SK-N-SH (cell line): Measurements from ENCODE around the gene BMI1.

Source experiments
- CTCF ChIP-seq: fragments of 200-600 bp; sonication (generic); IDR thresholded peaks from 2 replicates; pipeline ENCODE4 v1.6.1; 2017; ENCODE audit warnings: antibody characterized with exemption, mild to moderate bottlenecking, moderate library complexity
- ELF1 ChIP-seq: IDR thresholded peaks from 2 replicates; pipeline ENCODE4 v1.4.0; 2012
- EZH2phosphoT487 ChIP-seq: fragments of 200-600 bp; sonication (generic); IDR thresholded peaks from 2 replicates; pipeline ENCODE4 v1.6.1; 2017; ENCODE audit warnings: low read depth, mixed run types, mild to moderate bottlenecking, antibody characterized with exemption, moderate library complexity, borderline replicate concordance
- GABPA ChIP-seq: IDR thresholded peaks from 2 replicates; pipeline ENCODE4 v1.4.0; 2012; ENCODE audit warnings: low read depth, mild to moderate bottlenecking
- IRF3 ChIP-seq: fragments of 150-350 bp; IDR thresholded peaks from 2 replicates; pipeline ENCODE4 v1.6.1; 2016; ENCODE audit warnings: mild to moderate bottlenecking, low read depth, low read length
- MXI1 ChIP-seq: IDR thresholded peaks from 2 replicates; pipeline ENCODE4 v1.6.1; 2012; ENCODE audit warnings: mild to moderate bottlenecking, low read depth, low read length, improper control_type of control experiment
- PBX3 ChIP-seq: IDR thresholded peaks from 2 replicates; pipeline ENCODE4; 2012
- POLR2AphosphoS5 ChIP-seq: IDR thresholded peaks from 2 replicates; pipeline ENCODE4 v1.6.1; 2012; ENCODE audit warnings: low read depth, low read length
- RAD21 ChIP-seq: IDR thresholded peaks from 2 replicates; pipeline ENCODE4 v1.6.1; 2012; ENCODE audit warnings: mild to moderate bottlenecking, low read length

GRCh38 chr10:22341926-22342196 is 21.0 kb downstream of the BMI1 start:
- TF ChIP-seq GABPA = no peak
- TF ChIP-seq RAD21 = no peak
- no peak for TF ChIP-seq CTCF
- TF ChIP-seq MXI1 = no peak
- TF ChIP-seq EZH2phosphoT487 = no peak
- no peak for TF ChIP-seq ELF1
- no peak for TF ChIP-seq IRF3
- TF ChIP-seq POLR2AphosphoS5 = no peak
- no peak for TF ChIP-seq PBX3
